ENCODE results near the gene RAVER2.

The RAVER2 gene

DNA sequence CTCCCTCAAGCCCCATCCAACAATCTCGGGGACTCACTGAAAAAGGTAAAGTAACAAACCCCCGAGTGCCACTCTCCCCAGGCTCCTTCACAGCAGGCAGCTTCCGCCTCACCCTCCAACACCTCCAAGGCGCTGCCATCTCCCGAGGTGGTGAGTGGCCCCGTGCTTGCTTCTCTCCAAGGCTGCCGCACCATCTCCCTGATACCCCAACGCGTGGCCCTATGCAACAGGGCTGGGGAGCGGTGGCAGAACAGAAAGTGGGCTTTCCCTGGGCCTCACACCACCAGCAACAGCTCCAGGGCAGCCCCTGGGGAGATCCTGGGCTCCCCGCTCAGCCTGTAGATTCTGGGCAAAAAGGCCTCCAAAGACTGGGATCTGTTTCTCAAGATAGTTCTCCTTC is 105.1 kb downstream of the RAVER2 start:
- DNase-seq = no peak

DNA sequence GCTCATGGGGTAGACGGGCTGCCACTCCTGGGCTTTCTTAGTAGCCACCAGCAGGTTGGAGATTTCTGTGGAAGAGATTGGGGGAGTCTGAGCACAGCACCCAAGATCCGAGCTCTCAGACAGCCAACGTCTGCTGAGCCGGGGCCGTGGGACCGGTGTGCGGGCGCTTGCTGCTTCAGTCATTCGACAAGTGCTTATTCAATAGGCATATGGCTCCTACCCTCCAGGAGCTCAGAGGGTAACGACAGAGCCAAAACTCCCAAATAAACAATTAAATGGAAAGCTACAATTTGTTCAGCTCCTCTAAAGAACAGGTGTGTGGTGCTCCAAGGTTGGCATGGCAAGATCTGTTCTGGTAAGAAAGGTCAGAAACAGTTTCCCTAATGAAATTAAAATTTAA is 106.0 kb downstream of the RAVER2 start:
- no peak for DNase-seq

DNA sequence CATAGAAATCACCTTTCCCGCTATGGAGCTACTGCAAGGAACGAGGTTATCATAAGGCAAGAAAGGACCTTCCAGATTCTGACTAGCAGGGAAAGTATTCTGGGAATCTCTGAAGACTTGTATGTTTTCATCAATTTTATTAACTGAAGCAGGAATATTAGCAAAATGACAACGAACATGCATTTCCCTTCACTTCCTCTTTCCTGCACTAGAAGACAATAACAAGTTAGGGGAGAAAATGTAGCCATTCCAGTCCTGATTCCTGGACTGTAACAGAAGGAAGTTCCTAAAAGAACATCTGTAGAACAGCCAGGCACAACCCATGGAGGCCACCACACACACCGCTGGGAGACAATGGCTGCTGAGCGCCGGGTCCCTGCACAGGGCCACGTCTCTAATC is 106.8 kb downstream of the RAVER2 start:
- DNase-seq = no peak

DNA sequence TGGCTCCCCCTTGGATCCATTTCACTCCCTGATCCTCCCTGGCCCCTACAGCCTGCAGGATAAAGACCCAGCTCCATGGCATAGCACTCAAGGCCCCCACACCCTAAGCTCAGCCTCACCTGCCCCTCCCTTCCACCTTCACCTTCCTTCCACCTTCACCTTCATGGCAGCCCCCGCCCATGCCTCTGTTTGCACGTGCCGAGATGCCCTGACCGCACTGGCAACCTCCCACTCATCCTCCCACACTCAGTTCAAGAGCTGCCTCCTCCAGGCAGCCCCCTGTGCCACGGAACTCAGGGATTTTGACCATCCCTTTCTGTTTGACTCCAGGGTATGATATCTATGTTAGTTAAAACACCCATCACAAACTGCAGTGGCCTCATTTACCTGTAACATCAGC is 109.8 kb downstream of the RAVER2 start:
- DNase-seq = no peak

DNA sequence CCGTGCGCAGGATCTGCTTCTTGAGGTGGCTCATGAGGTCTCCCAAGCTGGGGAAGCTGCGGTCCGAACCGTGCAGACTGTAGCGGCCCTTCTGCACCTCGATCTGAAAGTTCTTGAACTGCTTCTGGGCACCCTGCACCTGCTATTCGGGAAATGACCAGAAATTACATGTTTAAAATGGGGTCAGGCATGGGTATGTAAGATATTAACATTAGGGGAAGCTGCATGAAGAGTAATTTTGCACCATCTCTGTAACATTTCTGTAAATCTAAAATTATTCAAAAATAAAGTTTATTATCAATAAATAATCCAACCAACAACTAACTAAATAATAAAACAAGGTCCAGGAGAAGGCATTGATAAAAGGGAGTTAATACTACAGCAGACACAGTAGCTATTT is 110.7 kb downstream of the RAVER2 start:
- DNase-seq = no peak

- DNase-seq = no peak
Measured at GRCh38 chr1:64856553-64856952, 111.7 kb downstream of the RAVER2 start.

DNA sequence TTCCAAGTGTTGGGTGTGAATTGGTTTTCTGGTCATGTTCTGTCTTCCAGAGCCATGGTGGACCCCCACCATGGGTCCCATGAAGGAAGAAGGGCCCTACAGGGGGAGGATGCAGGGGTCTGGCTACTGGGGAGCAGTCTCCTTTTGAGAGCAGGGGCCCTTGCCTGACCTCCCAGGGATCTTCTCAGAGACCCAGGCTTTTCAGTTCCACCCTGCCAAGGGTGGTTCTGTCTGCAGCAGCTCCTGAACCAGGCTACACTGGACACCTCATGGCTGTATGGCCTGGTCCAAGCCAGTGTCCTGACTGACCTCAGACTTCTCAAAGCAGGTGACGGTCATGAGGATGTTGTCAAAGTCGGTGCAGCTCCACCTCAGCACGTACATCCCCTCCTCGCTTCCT is 112.5 kb downstream of the RAVER2 start:
- no peak for DNase-seq

DNA sequence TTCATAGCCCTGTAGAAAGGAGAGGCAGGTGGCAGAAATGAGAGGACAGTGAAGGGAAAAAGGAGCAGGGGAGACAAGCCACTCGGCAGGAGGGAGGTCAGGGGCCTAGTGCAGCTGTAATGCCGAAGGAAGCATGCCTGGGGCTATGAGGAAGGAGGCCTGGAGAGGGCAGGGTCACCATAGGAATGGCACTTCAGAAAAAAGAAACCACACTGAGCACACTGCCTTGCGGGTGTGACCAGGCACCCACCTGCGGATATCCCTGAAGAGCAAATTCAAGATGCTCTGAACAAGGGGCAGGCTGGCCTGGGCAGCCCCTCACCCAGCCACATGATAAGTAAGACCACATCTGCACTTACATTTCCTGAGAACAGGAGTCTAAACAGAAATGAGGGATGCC is 116.7 kb downstream of the RAVER2 start:
- no peak for DNase-seq

DNA sequence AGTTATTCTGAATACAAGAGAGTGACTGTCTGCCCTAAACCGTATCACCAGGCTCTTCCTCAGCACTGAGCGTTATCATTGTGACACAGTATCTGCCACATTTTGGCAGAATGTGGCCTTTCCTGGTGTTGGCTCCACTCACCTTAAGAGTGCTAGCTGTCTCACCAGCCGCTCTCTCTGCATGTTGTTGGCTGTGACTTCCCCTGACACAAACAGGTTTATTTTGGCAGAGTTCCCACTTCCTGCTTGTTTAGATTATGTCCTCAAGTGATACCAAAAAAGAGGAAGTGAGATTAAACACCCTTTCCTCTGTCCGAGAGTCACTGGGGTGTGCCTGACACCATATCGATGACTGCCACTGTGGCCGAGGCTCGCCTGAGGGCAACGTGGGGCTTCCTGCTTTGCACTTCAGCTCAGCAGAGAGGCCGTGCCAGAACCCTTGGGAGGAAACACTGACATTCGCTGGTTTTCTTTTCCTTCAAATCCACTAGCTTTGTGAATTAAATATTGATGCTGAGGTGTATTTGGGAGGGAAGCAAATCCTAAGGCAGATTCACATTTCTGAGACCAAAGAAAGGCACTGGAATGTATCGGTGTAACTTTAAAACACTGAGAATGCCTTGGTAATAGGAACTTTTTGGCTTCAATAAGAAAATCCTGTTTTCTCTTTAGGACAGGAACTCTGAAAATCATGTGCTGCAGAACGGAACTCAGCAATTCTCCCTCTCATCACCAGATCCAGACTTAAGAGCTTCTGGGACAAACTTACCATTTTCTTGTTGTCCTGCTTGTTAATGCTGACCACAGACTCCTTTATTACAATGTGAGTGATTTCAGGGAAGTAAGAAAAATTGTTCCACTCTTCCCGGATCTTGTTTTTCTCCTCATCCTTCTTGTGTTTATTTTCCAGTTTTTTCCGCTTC is 119.4 kb downstream of the RAVER2 start:
- no peak for DNase-seq

GRCh38 chr1:64865105-64865757 is 120.4 kb downstream of the RAVER2 start:
- no peak for DNase-seq

DNA sequence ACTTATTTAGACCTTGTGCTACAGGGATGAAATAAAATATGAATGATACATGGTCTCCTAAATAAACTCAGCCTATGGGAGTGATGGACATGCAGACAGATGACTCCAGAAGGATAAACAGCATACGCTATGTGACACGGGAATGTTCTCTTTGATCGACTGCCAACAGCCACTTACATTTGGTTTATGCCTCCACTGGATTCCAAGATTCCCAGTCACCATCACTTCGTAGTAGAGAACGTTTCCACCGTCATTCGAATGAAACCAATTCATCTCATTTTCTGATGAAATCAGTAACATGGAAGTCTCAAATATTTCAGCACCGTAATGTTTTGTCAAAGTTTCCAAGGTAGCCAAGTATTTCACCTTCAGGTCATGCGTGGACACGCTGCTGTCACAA is 121.8 kb downstream of the RAVER2 start:
- DNase-seq = no peak

- DNase-seq = no peak
Measured at GRCh38 chr1:64867266-64867665, 122.4 kb downstream of the RAVER2 start.

GRCh38 chr1:64871256-64871655 is 126.4 kb downstream of the RAVER2 start:
- DNase-seq = no peak

- no peak for DNase-seq
Measured at GRCh38 chr1:64872067-64872466, 127.2 kb downstream of the RAVER2 start.

GRCh38 chr1:64873576-64873975 is 128.7 kb downstream of the RAVER2 start:
- no peak for DNase-seq

DNA sequence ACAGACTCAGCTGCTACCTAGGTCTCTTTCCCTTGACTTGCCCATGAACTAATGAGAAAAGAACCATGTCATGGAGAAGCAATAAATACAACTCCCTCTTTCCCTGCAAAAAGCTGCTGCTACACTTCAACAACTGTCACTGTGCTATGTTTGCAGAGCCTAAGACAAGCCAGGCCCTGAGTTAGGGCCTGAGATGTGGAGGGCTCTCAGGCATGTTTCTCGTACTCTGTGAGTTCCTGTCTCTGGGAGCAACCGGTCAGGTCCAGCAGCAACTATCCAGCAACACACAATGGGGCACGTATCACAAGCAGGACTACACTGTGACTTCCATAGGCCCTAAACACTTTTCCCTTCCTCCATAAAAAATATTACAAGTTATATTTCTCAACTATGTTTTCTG is 129.8 kb downstream of the RAVER2 start:
- no peak for DNase-seq

DNA sequence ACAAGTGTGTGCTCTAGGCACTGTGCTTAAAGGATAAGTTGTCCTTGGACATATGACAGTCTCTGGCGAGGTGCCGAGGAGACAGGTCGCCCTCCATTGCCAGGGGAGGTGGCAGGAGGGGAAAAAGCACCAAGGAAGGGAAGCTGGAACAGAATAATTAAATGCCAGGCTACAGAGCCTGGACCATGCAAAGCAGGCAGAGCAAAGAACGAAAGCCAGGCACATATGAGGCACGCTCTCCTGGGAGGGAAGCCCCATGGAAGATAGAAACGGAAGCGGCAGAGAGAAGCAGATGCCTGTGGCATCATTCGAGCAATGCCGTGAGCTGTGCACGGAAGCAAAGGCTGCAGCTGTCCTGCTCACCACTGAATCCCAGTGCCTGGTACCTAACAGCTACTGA is 130.2 kb downstream of the RAVER2 start:
- DNase-seq = no peak

DNA sequence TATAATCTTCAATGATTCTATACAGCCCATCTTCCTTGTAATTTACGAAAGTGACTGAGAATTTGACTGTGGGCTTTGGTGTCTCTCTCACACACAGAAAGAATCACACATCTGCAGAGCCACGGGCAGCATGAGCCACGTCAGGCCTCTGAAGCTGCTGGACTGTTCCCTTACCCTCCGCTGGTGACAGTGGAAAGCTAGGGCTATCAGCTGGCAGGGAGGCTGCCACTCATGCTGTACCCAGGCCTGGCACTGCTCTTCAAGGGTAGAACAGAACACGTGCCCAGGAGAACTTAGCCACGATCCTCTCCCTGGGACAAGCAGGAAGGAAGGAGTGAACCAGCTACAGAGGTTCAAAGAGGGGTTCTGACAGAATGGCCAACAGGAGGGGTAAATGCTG is 130.7 kb downstream of the RAVER2 start:
- DNase-seq = no peak

GRCh38 chr1:64877151-64877550 is 132.3 kb downstream of the RAVER2 start:
- no peak for DNase-seq

DNA sequence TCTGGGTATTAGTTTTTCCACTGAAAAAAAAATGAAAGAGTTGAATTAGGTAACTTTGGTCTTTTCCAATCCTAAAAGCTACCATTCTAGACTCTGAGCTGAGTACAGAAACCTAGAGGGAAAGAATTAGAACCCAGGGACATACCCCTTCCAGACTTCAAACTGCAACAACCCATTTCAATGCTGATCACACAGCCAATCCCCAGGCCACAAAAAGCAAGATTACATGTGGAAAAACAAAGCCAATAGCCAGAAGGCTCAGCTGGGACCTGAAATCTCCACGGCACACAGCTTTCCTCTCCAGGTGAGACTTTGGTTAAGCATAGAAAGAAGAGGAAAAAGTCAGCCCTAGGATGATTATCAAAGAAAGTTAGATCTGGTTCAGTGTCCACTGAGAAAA is 132.7 kb downstream of the RAVER2 start:
- no peak for DNase-seq

- DNase-seq = no peak
Measured at GRCh38 chr1:64878090-64878489, 133.2 kb downstream of the RAVER2 start.

DNA sequence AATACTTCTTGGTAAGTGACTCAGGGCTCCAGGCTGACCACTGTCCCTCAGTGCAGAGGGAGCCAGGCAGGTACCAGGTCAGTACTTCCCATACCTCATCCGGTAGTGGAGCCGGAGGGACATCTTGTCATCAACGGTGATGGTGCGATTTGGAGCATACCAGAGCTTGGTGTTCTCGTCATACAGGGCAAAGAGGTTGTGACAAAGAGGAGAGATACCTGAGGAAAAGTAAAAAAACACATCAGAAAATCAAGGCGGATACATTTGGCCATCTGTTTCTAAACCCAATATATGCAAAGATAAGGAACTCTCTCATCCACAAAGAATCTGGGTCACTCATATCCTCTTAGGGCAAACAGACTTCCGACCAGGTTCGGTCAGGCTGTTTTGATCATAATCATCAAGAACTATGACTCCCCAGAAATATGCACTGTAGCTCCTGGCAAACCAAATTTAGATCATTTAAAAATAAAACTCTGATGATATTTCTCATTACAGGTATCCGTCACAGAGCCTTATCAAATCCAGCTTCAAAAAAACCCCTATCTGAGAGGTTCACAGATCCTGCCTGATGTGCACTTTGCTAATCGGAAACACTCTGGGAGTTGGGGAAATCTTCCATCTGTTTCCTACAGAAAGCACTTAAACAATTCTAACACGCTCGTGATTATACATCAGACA is 134.2 kb downstream of the RAVER2 start:
- DNase-seq = no peak

DNA sequence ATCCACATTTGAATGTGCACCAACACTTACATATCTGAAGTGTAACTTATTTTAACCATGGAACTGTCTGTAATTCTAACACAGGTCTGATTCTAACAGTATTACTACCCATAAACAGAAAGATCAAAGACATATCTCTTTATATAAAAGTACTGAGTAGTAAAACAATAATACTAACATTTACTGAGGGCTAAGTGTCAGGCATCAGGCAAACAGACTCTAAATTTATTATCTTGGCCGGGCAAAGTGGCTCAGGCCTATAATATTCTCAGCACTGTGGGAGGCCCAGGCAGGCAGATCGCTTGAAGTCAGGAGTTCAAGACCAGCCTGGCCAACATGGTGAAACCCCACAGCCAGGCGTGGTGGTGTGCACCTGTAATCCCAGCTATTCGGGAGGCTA is 135.6 kb downstream of the RAVER2 start:
- no peak for DNase-seq

DNA sequence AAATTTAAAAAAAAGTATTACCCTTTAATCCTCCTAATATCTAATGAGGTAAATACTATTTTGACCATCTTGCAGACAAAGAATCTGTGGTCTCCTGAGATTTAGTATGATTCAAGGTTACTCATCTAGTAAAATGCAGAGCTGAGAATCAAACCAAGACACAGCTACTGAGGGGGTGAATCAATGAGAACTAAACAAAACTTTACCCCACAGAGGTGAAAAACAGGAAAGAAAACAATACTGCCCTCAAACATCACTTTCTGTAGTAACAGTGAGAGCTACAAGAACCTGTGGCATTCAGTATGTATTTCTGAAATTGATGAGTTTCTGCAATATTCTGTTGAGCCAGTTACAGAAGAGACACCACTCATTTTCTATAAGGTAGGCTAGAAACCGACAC is 136.4 kb downstream of the RAVER2 start:
- DNase-seq = no peak
